Fibroblast of lung (primary cell): ENCODE results near the gene CCDC149.

Experiments
- EZH2 ChIP-seq: IDR thresholded peaks from 2 replicates; pipeline ENCODE4 v1.5.1; 2012; ENCODE audit warnings: low read length, control low read depth, mild to moderate bottlenecking; ENCODE audit errors: missing control alignments
- TF ChIP-seq, protein P1 (sequence below), 2 donors: IDR thresholded peaks in 1 of 2; conservative IDR thresholded peaks in 1 of 2; 1 replicate in 1 of 2; 2 replicates in 1 of 2; pipeline ENCODE4 v1.5.1; 2011 to 2012; ENCODE audit warnings: low read length in 2 of 2, control low read depth in 1 of 2, inconsistent platforms in 1 of 2, low read depth in 1 of 2, mild to moderate bottlenecking in 1 of 2

DNA sequence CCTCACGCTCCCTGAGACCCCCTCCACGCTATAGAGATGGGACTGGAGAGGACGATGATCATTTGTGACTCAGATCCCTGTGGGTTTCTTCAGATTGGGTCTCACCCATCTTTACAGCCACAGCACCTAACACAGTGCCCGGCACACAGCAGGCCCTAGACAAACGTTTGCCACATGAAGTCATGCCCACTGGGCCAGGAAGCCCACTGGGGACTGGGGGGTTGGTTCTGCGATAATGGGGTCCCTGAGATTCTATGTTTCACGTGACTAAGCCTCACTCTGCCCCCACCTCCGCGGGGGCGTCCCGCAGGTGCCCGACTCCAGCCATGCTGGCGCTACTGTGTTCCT, 113.7 kb downstream of the CCDC149 start:
- TF ChIP-seq, protein P1, sequence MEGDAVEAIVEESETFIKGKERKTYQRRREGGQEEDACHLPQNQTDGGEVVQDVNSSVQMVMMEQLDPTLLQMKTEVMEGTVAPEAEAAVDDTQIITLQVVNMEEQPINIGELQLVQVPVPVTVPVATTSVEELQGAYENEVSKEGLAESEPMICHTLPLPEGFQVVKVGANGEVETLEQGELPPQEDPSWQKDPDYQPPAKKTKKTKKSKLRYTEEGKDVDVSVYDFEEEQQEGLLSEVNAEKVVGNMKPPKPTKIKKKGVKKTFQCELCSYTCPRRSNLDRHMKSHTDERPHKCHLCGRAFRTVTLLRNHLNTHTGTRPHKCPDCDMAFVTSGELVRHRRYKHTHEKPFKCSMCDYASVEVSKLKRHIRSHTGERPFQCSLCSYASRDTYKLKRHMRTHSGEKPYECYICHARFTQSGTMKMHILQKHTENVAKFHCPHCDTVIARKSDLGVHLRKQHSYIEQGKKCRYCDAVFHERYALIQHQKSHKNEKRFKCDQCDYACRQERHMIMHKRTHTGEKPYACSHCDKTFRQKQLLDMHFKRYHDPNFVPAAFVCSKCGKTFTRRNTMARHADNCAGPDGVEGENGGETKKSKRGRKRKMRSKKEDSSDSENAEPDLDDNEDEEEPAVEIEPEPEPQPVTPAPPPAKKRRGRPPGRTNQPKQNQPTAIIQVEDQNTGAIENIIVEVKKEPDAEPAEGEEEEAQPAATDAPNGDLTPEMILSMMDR (conservative IDR thresholded peaks at IDR 0.05 in 1 of 2, IDR thresholded peaks at IDR 0.05 in 1 of 2; ENCODE audit: low read depth in 1 of 2, low read length in 2 of 2), result no peak
- TF ChIP-seq EZH2, result no peak
